ENCODE data around the gene TMEM8B. TPM values are rescaled to one million over a fixed set of nuclear protein-coding genes. Genes with fewer than 3 reads are reported as not detected.

The TMEM8B gene
- total RNA-seq, 4 donors from 2014 or later: 7.8 to 21.3 (median 9.6) TPM

DNA sequence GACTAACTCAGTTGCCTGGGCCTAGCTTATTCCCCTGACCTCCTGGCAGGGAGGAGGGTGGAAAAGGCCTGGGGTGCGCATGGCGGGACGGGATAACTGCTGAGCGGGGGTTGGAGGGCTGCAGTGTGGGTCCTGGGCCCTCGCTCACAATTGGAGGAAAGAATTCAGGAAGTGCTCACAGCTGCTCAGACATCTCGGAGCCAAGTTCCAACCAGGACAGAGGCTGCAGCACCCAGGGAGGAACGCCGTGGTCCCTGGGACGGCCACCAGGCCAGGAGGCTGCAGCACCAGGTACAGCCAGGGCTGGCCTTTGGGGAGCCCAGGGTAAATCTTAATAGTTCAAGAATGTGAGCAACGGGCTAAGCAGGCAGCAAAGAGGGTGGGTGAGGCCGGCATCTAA, 80.2 kb downstream of the TMEM8B start, which contains the start of gene SPAAR:
TSS of gene SPAAR (plus strand) at position 217 of the 400 bp plus-strand sequence. CDS start 974 bp downstream, outside the sequence.
- Histone ChIP-seq H3K36me3 (no peaks in the 10 kb centered on the region), H3K27me3 (no peaks in the 10 kb centered on the region), H3K27ac (peak within 1 kb of the TSS; percentile 94 to 97 (median 96)), H3K4me3 (peak within 1 kb of the TSS in 1 of 4 donors; percentile 42), H3K9me3 (no peaks in the 10 kb centered on the region), H3K4me1 (peaks cover 71 to 78% (median 72%) of the 10 kb centered on the region in 4 donors)
- intact Hi-C loops (cut with DNase I; ENCODE audit: low total_unique reads): loop anchor here (5.0 kb wide), 1 partner anchor 38 kb away; no protein-coding TSS in a partner anchor
- WGBS, 2 donors (ENCODE audit: low coverage in 1 of 2): 80% methylated on average over 1 to 11 of the region's 11 CpGs
- in situ Hi-C loops (cut with MboI; ENCODE audit: low pct_ligation_motif_present in 1 of 4, low pct_unique_long_range_greater_than_20kb in 1 of 4, low sequenced_read_pairs in 3 of 4): no loop called here
- no peak for DNase-seq
- no peak for TF ChIP-seq CTCF (IDR thresholded peaks at IDR 0.05)
- TF ChIP-seq POLR2A (IDR thresholded peaks at IDR 0.05): no peak
- TF ChIP-seq POLR2AphosphoS5 (IDR thresholded peaks at IDR 0.05): no peak
- no peak for TF ChIP-seq EP300 (IDR thresholded peaks at IDR 0.05; ENCODE audit: low read depth)

GRCh38 chr9:35909687-35910612, 80.9 kb downstream of the TMEM8B start:
- peak overlapping the region; percentile 94 to 97 (median 96) for H3K27ac ChIP-seq
- in situ Hi-C loops (cut with MboI; ENCODE audit: low pct_ligation_motif_present in 1 of 4, low pct_unique_long_range_greater_than_20kb in 1 of 4, low sequenced_read_pairs in 3 of 4): no loop called here
- no peaks in the 10 kb centered on the region for H3K27me3 ChIP-seq
- no peak overlapping the region for H3K4me3 ChIP-seq
- 60 to 88% methylated on average over 1 to 32 of the region's 34 CpGs for WGBS, 2 donors (ENCODE audit: low coverage in 1 of 2)
- intact Hi-C loops (cut with DNase I; ENCODE audit: low total_unique reads): loop anchor here (5.0 kb wide), 1 partner anchor 37 kb away; no protein-coding TSS in a partner anchor
- no peaks in the 10 kb centered on the region for H3K9me3 ChIP-seq
- DNase-seq: no peak
- no peaks in the 10 kb centered on the region for H3K36me3 ChIP-seq
- TF ChIP-seq CTCF (IDR thresholded peaks at IDR 0.05) (no peak), POLR2A (IDR thresholded peaks at IDR 0.05) (no peak), EP300 (IDR thresholded peaks at IDR 0.05; ENCODE audit: low read depth) (no peak), POLR2AphosphoS5 (IDR thresholded peaks at IDR 0.05) (no peak)
- H3K4me1 ChIP-seq: peaks cover 67 to 78% (median 71%) of the 10 kb centered on the region in 4 donors

DNA sequence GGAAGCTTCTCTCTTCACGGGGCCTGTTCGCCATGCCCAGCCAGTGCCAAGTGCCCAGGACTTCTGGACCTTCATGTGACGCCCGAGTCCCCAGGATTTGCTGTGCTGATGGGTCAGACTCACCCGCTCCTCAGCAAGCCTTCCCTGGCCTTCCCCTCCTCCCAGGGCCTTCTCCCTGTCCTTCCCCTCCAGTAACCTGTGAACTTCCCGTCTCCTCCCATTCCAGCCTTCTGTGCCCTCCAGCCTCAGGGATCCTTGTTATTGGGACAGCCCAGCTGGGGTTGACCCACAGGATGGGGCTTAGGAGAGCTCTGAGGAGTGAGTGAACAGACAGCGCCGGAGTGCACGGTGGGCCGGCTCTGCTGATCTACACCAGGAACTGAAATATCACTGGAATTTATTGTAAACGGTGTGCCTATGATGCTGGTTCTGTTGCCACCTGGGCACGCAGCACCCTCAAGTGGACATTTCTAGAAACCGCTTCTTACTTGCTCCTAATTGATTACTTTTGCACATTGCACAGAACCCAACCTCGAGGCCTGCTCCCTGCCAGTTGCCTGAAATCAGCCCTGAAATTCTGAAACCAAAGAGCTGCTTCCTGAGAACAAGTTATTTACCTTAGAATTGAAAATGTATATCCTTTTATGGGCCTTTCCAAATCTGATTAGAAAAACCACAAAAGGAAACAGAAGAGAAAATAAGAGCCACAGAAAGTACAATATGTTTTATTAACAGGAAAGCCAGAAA, 81.8 kb downstream of the TMEM8B start:
- in situ Hi-C loops (cut with MboI; ENCODE audit: low pct_ligation_motif_present in 1 of 4, low pct_unique_long_range_greater_than_20kb in 1 of 4, low sequenced_read_pairs in 3 of 4): no loop called here
- H3K36me3 ChIP-seq: no peaks in the 10 kb centered on the region
- H3K4me1 ChIP-seq: peaks cover 64 to 78% (median 71%) of the 10 kb centered on the region in 4 donors
- H3K4me3 ChIP-seq: no peak overlapping the region
- DNase-seq: peak; percentile 80
- H3K27me3 ChIP-seq: no peaks in the 10 kb centered on the region
- H3K9me3 ChIP-seq: no peaks in the 10 kb centered on the region
- WGBS, 2 donors (ENCODE audit: low coverage in 1 of 2): 41 to 42% methylated on average over 6 to 14 of the region's 14 CpGs
- H3K27ac ChIP-seq: peak overlapping the region; percentile 94 to 97 (median 96)
- intact Hi-C loops (cut with DNase I; ENCODE audit: low total_unique reads): no loop called here
- TF ChIP-seq CTCF (IDR thresholded peaks at IDR 0.05) (peak; percentile 50 to 79 (median 60)), POLR2A (IDR thresholded peaks at IDR 0.05) (peak; percentile 72), POLR2AphosphoS5 (IDR thresholded peaks at IDR 0.05) (peak in 2 of 3 donors; percentile 51 to 55), EP300 (IDR thresholded peaks at IDR 0.05; ENCODE audit: low read depth) (no peak)

- DNase-seq: no peak
- in situ Hi-C loops (cut with MboI; ENCODE audit: low pct_ligation_motif_present in 1 of 4, low pct_unique_long_range_greater_than_20kb in 1 of 4, low sequenced_read_pairs in 3 of 4): no loop called here
- TF ChIP-seq CTCF (IDR thresholded peaks at IDR 0.05): no peak
- TF ChIP-seq POLR2A (IDR thresholded peaks at IDR 0.05): no peak
- no peak for TF ChIP-seq POLR2AphosphoS5 (IDR thresholded peaks at IDR 0.05)
- TF ChIP-seq EP300 (IDR thresholded peaks at IDR 0.05; ENCODE audit: low read depth): no peak
- intact Hi-C loops (cut with DNase I; ENCODE audit: low total_unique reads): no loop called here
- peak overlapping the region; percentile 94 to 97 (median 96) for H3K27ac ChIP-seq
- no peaks in the 10 kb centered on the region for H3K9me3 ChIP-seq
- 74 to 83% methylated on average over 6 to 10 of the region's 10 CpGs for WGBS, 2 donors (ENCODE audit: low coverage in 1 of 2)
- H3K4me1 ChIP-seq: peaks cover 57 to 78% (median 70%) of the 10 kb centered on the region in 4 donors
- H3K4me3 ChIP-seq: no peak overlapping the region
- no peaks in the 10 kb centered on the region for H3K36me3 ChIP-seq
- H3K27me3 ChIP-seq: no peaks in the 10 kb centered on the region
Observed at GRCh38 chr9:35911690-35912089, 82.7 kb downstream of the TMEM8B start.

Data from transverse colon (tissue), 4 donors.